Brain microvascular endothelial cell (primary cell): ENCODE measurements around the gene NIP7.

ENCODE experiments used
- DNase-seq: peaks from one replicate; pipeline ENCODE4 v3.0.0-alpha.2; 2020
- H3K27ac ChIP-seq: fragments of 250-450 bp; sonication (Bioruptor Pico); 2 replicates; pipeline ENCODE4 v1.5.1; 2020; ENCODE audit warnings: mild to moderate bottlenecking, moderate library complexity
- H3K27me3 ChIP-seq: fragments of 250-450 bp; sonication (Bioruptor Pico); replicated peaks from 2 replicates; pipeline ENCODE4 v1.5.1; 2020; ENCODE audit warnings: mild to moderate bottlenecking
- H3K36me3 ChIP-seq: fragments of 250-450 bp; sonication (Bioruptor Pico); replicated peaks from 2 replicates; pipeline ENCODE4 v1.5.1; 2020; ENCODE audit warnings: mild to moderate bottlenecking
- H3K4me3 ChIP-seq: 2 replicates; pipeline ENCODE4 v1.5.1; 2011; ENCODE audit warnings: low read depth, mild to moderate bottlenecking, control low read depth, low read length, moderate library complexity
- in situ Hi-C: cut with HindIII; loops from 2 replicates; pipeline ENCODE4 v1.10.0; 2017; ENCODE audit warnings: low sequenced_read_pairs, low pct_ligation_motif_present
- TF ChIP-seq, protein P1 (sequence below): IDR thresholded peaks from 2 replicates; pipeline ENCODE4 v1.5.1; 2011; ENCODE audit warnings: low read depth, mild to moderate bottlenecking, moderate library complexity, low read length, control low read depth, inconsistent platforms; ENCODE audit errors: missing control alignments

NIP7 gene

DNA sequence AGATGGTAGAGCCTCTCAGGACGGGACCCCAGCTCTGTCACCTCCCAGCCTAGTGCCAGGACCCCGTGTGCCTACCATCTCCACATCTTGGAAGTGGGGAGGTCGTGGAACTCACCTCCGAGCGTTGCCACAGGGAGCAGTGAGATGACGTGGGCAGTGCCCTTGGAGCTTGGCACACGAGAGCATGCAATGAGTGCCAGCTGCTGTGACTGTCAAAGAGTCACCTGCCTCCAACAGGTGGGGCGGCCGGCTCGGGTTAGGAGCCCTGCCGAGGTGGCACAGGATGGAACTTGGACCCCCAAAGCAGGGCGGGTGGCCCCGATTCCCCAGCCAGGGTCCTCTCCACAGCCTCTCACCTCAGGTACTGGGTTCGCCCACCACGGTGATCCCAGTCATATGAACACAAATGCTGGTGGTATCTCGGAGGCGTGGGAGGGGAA is 23.0 kb upstream of the NIP7 start:
- DNase-seq = no peak
- Histone ChIP-seq H3K27me3 (no peaks in the 10 kb centered on the region), H3K36me3 (peaks cover 58% of the 10 kb centered on the region), H3K27ac (no peak overlapping the region), H3K4me3 (no peak overlapping the region)
- TF ChIP-seq, protein P1, sequence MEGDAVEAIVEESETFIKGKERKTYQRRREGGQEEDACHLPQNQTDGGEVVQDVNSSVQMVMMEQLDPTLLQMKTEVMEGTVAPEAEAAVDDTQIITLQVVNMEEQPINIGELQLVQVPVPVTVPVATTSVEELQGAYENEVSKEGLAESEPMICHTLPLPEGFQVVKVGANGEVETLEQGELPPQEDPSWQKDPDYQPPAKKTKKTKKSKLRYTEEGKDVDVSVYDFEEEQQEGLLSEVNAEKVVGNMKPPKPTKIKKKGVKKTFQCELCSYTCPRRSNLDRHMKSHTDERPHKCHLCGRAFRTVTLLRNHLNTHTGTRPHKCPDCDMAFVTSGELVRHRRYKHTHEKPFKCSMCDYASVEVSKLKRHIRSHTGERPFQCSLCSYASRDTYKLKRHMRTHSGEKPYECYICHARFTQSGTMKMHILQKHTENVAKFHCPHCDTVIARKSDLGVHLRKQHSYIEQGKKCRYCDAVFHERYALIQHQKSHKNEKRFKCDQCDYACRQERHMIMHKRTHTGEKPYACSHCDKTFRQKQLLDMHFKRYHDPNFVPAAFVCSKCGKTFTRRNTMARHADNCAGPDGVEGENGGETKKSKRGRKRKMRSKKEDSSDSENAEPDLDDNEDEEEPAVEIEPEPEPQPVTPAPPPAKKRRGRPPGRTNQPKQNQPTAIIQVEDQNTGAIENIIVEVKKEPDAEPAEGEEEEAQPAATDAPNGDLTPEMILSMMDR = no peak
- in situ Hi-C loops = no loop called here

DNA sequence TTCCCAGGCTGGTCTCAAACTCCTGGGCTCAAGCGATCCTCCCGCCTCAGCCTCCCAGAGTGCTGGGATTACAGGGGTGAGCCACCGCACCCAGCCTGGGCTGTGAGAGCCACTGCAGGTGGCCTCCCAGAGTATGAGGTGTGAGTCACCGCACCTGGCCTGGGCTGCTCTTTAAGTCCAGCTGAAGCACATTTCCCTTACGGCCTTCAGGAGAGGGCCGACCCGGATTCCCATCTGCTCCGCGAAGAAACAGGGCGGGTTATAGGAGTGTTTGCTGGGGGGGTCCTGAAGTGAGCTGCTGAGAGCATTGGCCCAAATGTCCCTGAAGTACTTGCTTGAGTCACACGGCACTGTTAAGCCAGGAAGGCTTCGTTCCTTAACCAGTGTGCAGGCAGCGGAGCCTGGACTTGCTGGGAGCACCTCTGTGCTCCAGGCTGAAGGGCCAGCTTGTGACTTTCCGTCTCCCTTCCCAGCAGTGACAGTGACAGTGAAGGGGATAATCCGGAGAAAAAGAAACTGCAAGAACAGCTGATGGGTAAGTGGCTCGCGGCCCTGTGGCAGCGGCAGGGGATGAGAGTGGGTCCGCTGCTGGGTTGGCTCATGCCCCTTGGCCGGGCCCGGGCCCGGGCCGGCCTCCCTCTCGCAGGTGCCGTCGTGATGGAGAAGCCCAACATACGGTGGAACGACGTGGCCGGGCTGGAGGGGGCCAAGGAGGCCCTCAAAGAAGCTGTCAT is 21.2 kb upstream of the NIP7 start:
- DNase-seq = no peak
- no peak overlapping the region for H3K27ac ChIP-seq
- no peak overlapping the region for H3K4me3 ChIP-seq
- peaks cover 75% of the 10 kb centered on the region for H3K36me3 ChIP-seq
- no peaks in the 10 kb centered on the region for H3K27me3 ChIP-seq
- in situ Hi-C loops = no loop called here
- TF ChIP-seq, protein P1 = no peak

DNA sequence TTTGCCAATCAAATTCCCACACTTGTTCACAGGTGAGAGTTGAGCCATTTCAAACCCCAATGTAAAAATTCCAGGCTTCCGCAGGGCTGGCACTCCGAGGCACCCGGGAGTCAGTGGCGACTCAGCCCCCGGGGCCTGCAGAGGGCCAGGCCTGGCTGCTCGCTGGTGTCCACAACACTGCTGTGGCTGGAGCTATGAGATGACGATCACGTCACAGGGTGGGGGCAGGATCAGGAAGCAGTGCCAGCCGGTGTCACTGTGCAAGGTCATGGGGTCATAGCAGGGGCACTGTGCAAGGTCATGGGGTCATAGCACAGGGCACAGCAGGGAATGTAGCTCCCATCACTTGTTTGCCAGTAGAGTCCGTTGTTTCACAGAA is 20.7 kb upstream of the NIP7 start:
- H3K36me3 ChIP-seq = peaks cover 79% of the 10 kb centered on the region
- TF ChIP-seq, protein P1 = no peak

GRCh38 chr16:69319381-69319780 is 20.2 kb upstream of the NIP7 start:
- H3K27me3 ChIP-seq = no peaks in the 10 kb centered on the region
- TF ChIP-seq, protein P1 = no peak
- H3K4me3 ChIP-seq = no peak overlapping the region
- peaks cover 84% of the 10 kb centered on the region for H3K36me3 ChIP-seq
- no peak overlapping the region for H3K27ac ChIP-seq
- in situ Hi-C loops = no loop called here
- no peak for DNase-seq

More for the DNA sequence above, 20.7 kb upstream of the NIP7 start:
- DNase-seq = no peak
- Histone ChIP-seq H3K4me3 (no peak overlapping the region), H3K27ac (no peak overlapping the region), H3K27me3 (no peaks in the 10 kb centered on the region)
- in situ Hi-C loops = no loop called here

DNA sequence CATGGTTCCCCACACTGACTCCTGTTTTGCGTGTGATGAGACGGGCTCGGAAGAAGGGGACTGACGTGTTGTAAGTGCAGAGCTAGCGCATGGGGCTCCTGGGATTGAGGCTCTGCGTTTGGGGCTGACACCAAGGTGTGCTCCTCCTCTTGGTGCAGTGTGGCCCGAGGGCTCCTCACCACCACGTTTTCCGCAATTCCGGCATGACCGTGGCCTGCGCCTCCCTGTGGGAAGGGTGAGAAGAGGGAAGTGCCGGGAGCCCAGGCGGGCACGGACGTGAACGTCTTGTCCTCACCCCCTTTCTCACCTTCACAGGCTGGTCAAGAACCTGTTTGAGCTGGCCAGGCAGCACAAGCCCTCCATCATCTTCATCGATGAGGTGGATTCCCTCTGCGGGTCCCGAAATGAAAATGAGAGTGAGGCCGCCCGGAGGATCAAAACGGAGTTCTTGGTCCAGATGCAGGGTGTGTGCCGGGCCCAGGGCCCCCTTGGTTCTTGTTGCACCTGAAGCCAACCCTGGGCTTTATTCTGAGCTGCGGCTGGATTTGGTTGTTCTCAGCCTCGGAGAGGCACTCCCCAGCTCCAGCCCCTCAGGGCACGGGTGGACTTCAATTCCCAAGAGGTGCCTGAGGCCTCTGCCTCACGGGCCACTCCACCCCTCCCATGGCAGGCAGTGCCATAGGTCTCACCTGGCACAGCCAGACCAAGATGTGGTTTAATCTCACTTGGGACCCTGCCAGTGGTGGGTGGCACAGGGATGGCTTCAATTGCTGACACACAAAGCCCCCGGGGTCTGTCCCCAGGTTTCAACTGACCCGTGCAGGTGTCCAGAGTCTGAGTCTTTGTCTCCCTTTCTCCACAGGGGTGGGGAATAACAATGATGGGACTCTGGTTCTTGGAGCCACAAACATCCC is 19.5 kb upstream of the NIP7 start:
- Histone ChIP-seq H3K4me3 (no peak overlapping the region), H3K27ac (no peak overlapping the region), H3K27me3 (no peaks in the 10 kb centered on the region), H3K36me3 (peaks cover 91% of the 10 kb centered on the region)
- DNase-seq = no peak
- TF ChIP-seq, protein P1 = no peak
- in situ Hi-C loops = no loop called here
